NCI-H2171 treated with DMSO at 0.1 percent for 48 hours (cell line): Measurements from ENCODE around the gene TERC.
"Not testable (repeated sequence)": the region's sequence is repeated elsewhere in the genome, so short reads cannot be mapped to it uniquely, and the experiment has no call there.

ENCODE experiments used
- DNase-seq: peaks from one replicate; lab custom pipeline; 2025; lab: John Stamatoyannopoulos, UW

TERC gene

GRCh38 chr3:169771497-169772304 is 6.8 kb upstream of the TERC start:
- DNase-seq: peak; percentile 86

DNA sequence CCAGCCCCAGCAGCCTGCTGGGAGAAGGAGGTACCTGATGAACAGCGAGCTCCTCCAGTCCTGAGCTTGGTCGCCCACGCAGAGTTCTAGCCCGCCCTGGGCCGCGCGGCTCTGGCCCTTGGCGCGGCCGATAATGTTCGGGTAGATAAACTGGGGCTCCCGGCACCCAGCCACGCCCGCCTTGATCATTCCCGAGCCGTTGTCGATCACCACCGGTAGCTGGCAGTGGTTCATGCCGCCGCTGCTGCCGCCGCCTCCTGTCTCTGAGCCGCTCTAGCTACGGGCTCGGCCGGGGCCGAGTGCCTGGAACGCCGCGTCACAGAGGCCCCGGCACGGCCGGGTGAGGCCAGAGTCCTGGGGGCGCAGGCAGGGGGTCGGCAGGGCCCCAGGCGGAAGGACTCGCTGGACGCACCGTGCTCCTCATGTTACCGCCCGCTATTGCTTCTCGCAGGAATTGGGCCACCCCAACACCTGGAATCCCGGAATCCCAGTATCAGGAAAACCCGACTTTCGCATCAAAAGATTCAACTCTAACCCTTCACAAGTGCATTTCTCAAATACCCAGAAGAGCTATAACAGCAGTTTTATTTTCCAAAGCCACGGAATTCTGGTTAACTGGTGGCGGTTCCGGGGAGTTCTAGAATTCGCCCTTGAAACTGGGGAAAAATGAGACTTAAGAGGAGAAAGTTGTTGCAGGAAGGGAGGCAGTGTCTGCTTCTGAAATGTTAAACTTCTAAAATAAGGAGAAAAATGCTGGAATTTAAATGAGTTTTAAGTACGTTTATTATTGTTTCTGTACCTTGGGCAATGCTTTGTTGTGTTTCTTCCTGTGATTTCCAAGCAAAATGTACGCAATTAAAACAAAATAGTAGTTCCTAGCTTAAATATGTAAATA is 4.7 kb upstream of the TERC start, which contains the start of gene ACTRT3:
Gene ACTRT3 (minus strand): TSS at position 275 of the 895 bp plus-strand sequence. CDS start 41 bp downstream, at position 234.
- DNase-seq: peak; percentile 84

GRCh38 chr3:169764312-169764881 is 463 bp downstream of the TERC start:
- peak; percentile 51 for DNase-seq

- DNase-seq: no peak
Measured at GRCh38 chr3:169760479-169760878, 4.4 kb downstream of the TERC start.

- no peak for DNase-seq
Measured at GRCh38 chr3:169759256-169759655, 5.6 kb downstream of the TERC start.

DNA sequence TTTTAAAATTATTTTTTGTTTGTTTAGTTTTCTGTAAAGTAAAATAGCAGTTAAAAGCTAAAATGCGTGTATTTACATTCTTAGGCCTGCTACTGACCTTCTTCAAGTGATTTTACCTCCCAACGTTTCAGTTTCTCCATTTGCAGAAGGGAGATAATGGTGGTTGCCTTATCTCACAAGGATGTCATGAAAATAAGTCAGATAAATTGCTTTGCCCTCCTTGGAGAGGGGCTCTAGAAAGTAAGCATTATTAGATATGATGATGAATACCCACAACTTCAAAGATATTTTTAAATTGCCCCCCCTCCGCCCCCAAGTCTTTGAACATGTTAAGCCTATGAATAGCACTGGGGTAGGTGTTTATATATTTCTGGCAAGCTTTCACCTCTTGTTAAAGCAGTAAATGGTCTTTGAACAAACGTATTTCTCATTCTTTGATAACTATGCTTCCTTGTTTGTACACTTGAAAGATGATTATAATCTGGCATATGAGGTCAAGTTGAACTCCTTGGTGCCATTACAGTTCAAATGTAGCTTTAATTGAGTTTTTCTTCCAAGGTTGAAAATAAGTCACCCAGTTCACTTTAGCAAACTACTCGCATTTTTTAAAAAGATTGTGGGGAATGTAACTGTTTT is 6.4 kb downstream of the TERC start:
- no peak for DNase-seq

DNA sequence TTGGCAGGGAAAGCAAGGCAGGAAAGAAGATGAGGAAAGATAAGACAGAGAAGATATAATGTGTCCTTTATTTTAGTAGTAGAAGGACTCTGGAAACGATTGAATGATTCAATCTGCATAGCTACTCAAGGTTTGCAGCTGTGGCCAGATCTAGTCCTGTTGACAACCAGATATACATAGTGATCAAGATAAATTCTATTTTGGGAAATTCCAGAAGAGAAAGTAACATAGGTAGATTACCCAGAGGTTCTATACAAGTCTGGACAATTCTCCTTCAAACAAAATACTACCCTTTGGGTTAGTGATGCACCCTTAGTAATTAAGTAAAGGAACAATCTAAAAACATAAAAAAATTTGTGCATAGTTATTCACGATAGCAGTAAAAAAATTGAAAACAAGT is 9.4 kb downstream of the TERC start:
- DNase-seq: no peak

DNA sequence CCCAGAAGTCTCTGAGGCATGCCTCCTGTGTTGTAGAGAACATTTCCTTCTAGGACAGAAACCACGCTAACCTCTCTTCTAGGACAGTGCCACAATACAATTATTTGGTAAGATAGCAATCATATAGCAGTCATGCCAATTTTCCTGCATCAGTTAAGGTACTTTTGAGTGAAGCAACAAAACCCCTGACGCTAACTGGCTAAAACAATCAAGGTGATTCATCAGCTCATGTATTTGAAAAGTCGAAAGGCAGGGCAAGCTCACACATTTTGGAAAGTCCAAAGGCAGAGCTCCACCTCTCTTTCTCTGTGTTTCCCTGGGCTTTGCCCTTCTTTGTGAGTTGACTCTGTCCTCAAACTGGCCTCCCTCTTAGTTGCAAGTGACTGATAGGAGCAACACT is 10.1 kb downstream of the TERC start:
- no peak for DNase-seq

- DNase-seq: no peak
Measured at GRCh38 chr3:169751875-169752274, 13.0 kb downstream of the TERC start.

GRCh38 chr3:169750665-169751064 is 14.2 kb downstream of the TERC start:
- DNase-seq: no peak

GRCh38 chr3:169748670-169749069 is 16.2 kb downstream of the TERC start:
- no peak for DNase-seq

GRCh38 chr3:169746924-169747323 is 17.9 kb downstream of the TERC start:
- no peak for DNase-seq

- DNase-seq: peak; percentile 20
Measured at GRCh38 chr3:169744366-169745054, 20.4 kb downstream of the TERC start.

- DNase-seq: no peak
Measured at GRCh38 chr3:169739067-169739466, 25.8 kb downstream of the TERC start.

DNA sequence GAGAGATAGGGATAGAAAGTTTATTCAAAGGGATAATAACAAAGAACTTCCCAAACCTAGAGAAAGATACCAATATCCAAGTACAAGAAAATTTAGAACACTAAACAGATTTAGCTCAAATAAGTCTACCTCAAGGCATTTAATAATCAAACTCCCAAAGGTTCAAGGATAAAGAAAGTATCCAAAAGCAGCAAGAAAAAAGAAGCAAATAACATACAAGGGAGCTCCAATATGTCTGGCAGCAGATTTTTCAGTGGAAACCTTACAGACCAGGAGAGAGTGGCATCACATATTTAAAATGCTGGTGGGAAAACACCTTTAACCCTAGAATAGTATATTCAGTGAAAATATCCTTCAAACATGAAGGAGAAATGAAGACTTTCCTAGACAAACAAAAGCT is 33.0 kb downstream of the TERC start:
- not testable (repeated sequence) for DNase-seq

GRCh38 chr3:169722724-169723123 is 42.1 kb downstream of the TERC start:
- DNase-seq: no peak

DNA sequence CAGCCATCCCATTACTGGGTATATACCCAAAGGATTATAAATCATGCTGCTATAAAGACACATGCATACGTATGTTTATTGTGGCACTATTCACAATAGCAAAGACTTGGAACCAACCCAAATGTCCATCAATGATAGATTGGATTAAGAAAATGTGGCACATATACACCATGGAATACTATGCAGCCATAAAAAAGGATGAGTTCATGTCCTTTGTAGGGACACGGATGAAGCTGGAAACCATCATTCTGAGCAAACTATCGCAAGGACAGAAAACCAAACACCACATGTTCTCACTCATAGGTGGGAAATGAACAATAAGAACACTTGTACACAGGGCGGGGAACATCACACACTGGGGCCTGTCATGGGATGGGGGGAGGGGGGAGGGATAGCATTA is 46.4 kb downstream of the TERC start:
- DNase-seq: not testable (repeated sequence)
